Glutamatergic neuron (in vitro differentiated cells): ENCODE measurements around the gene JAKMIP2. TPM values are rescaled to one million over a fixed set of nuclear protein-coding genes. Genes with fewer than 3 reads are reported as not detected.
"Not testable (repeated sequence)": the region's sequence is repeated elsewhere in the genome, so short reads cannot be mapped to it uniquely, and the experiment has no call there.

Experiments used
- DNase-seq: peaks from one replicate; pipeline ENCODE4 v3.0.0; 2022
- H3K27ac Mint-ChIP-seq: one replicate; pipeline ENCODE4 v1.8.0; 2020; ENCODE audit warnings: mild to moderate bottlenecking, mixed read lengths, inconsistent platforms; ENCODE audit not compliant: unreplicated experiment
- H3K27me3 Mint-ChIP-seq: one replicate; pipeline ENCODE4 v1.8.0; 2020; ENCODE audit warnings: mild to moderate bottlenecking, moderate library complexity, mixed read lengths, inconsistent platforms; ENCODE audit not compliant: unreplicated experiment
- H3K36me3 Mint-ChIP-seq: one replicate; pipeline ENCODE4 v1.8.0; 2020; ENCODE audit warnings: mild to moderate bottlenecking, mixed read lengths, inconsistent platforms; ENCODE audit not compliant: unreplicated experiment
- H3K4me1 Mint-ChIP-seq: one replicate; pipeline ENCODE4 v1.8.0; 2020; ENCODE audit warnings: mild to moderate bottlenecking, low read depth, mixed read lengths, inconsistent platforms; ENCODE audit not compliant: unreplicated experiment
- H3K4me3 Mint-ChIP-seq: one replicate; pipeline ENCODE4 v1.8.0; 2020; ENCODE audit warnings: mild to moderate bottlenecking, mixed read lengths, inconsistent platforms; ENCODE audit not compliant: unreplicated experiment
- H3K9me3 Mint-ChIP-seq: one replicate; pipeline ENCODE4 v1.8.0; 2020; ENCODE audit warnings: mild to moderate bottlenecking, moderate library complexity, mixed read lengths, inconsistent platforms; ENCODE audit not compliant: unreplicated experiment
- total RNA-seq: library from RNA; stranded (reverse); fragmentation: NEBNext Ultra II Directional; extraction: Animal tissue kit (Norgen Biotek cat#: 25700); gene quantifications from one replicate; pipeline ENCODE4 v1.2.1, GENCODE V29; 2021; ENCODE audit not compliant: unreplicated experiment
- TF ChIP-seq, protein P1 (sequence below): fragments of 200-600 bp; sonication (generic); IDR thresholded peaks from one replicate; pipeline ENCODE4 v1.5.0; 2021; ENCODE audit not compliant: partially characterized antibody, unreplicated experiment

JAKMIP2 gene
- total RNA-seq, 1 donor from 2014 or later: 88.2 TPM

DNA sequence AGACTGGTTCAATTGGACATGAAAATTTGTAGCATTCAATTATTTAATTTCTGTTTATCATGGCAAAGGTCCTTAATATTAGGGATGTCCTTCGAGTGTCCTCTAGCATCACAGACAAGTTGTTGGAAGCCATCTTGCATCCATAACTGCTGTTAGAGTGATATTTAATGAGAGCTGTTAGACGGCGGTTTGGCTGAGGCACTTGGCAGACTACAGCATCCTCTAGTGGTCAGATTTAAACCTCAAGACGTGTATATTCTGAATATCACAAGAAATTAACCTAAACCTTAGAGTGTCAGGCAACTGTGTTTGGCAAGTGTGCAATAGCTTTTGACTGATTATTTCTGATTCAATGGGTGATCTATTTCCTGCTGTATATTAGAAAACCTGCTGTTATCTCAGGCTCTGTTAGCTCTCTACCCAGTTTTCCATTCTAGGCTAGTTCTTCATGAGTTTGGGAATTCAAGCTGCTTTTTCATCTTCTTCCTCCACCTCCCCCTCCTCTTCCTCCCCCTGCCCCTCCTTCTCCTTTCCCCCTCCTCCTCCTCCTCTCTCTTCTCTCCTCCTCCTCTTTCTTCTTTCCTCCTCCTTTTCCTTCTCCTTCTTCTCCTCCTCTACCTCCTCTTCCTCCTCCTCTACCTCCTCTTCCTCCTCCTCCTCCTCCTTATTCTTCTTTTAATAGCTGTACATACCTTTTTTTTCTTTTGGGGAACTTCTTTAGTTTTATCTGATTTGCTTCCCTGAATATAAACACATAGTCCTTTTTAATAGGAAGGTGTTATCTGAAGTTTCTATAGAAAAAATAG is 40.4 kb upstream of the JAKMIP2 start:
- TF ChIP-seq, protein P1, sequence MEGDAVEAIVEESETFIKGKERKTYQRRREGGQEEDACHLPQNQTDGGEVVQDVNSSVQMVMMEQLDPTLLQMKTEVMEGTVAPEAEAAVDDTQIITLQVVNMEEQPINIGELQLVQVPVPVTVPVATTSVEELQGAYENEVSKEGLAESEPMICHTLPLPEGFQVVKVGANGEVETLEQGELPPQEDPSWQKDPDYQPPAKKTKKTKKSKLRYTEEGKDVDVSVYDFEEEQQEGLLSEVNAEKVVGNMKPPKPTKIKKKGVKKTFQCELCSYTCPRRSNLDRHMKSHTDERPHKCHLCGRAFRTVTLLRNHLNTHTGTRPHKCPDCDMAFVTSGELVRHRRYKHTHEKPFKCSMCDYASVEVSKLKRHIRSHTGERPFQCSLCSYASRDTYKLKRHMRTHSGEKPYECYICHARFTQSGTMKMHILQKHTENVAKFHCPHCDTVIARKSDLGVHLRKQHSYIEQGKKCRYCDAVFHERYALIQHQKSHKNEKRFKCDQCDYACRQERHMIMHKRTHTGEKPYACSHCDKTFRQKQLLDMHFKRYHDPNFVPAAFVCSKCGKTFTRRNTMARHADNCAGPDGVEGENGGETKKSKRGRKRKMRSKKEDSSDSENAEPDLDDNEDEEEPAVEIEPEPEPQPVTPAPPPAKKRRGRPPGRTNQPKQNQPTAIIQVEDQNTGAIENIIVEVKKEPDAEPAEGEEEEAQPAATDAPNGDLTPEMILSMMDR: peak; percentile 77
- H3K4me3 Mint-ChIP-seq: no peak overlapping the region
- no peak overlapping the region for H3K27ac Mint-ChIP-seq
- H3K36me3 Mint-ChIP-seq: no peaks in the 10 kb centered on the region
- peak; percentile 35 for DNase-seq
- peaks cover 8% of the 10 kb centered on the region for H3K4me1 Mint-ChIP-seq
- H3K27me3 Mint-ChIP-seq: peaks cover 2% of the 10 kb centered on the region
- H3K9me3 Mint-ChIP-seq: no peaks in the 10 kb centered on the region

DNA sequence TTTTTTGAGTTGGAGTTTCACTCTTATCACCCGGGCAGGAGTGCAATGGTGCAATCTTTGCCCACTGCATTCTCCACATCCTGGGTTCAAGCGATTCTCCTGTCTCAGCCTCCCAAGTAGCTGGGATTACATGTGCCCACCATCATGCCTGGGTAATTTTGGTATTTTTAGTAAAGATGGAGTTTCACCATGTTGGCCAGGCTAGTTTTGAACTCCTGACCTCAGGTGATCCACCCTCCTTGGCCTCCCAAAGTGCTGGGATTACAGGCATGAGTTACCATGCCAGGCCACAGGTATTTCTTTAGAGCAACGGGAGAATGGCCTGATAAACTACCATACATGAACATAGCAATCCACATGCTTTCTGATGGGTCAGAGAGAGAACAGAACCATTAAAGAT is 39.7 kb upstream of the JAKMIP2 start:
- H3K4me1 Mint-ChIP-seq, DNase-seq, H3K9me3 Mint-ChIP-seq, H3K4me3 Mint-ChIP-seq, H3K27ac Mint-ChIP-seq, H3K36me3 Mint-ChIP-seq, H3K27me3 Mint-ChIP-seq: not testable (repeated sequence)

GRCh38 chr5:147821766-147822165 is 39.2 kb upstream of the JAKMIP2 start:
- Mint-ChIP-seq H3K27me3 (peaks cover 2% of the 10 kb centered on the region), H3K27ac (no peak overlapping the region), H3K4me1 (peaks cover 8% of the 10 kb centered on the region), H3K9me3 (no peaks in the 10 kb centered on the region), H3K36me3 (no peaks in the 10 kb centered on the region), H3K4me3 (no peak overlapping the region)
- TF ChIP-seq, protein P1: no peak
- DNase-seq: no peak

DNA sequence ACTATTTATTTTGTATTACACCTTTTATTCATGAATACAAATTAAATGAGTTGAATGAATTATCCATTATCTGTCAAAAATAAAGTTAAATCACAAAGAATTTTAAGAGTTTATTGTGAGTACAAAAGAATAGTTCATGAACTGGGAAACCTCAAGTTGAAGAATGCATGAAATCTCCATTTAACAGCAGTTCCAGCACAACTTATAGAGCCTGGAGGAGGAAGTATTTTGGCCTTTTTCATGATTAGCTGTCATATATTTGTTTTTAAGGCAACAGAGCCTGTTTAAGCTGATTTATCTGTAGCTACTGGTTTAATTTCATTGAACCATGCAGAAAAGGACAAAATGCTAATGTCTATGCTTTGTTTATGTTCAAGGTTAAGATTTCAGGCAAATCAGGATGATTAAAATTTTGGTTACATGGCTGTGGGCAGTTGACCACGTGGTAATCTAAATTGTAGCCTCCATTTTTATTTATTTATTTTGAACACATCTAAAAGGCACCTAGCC is 36.8 kb upstream of the JAKMIP2 start:
- no peak overlapping the region for H3K27ac Mint-ChIP-seq
- TF ChIP-seq, protein P1: no peak
- peaks cover 2% of the 10 kb centered on the region for H3K27me3 Mint-ChIP-seq

DNA sequence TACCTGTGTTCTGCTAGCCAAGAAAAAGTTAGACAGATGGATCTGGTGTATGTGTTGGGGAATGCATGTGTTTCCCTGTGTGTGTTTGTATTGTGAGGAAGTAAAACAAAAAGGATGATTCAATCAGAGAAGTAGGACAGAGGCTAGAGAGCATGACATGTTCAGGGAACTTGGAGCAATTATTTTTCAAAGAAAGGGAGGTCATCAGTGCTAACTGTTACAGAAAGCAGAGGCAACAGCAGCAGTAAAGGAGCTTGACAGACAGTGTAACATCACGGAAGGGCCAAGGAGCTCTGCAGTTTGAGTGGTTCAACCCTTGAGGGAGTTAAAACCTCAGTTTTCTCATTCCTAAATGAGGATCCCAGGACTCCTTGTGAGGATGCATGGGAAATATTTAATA is 35.8 kb upstream of the JAKMIP2 start:
- TF ChIP-seq, protein P1: no peak
- Mint-ChIP-seq H3K36me3 (no peaks in the 10 kb centered on the region), H3K4me1 (peaks cover 3% of the 10 kb centered on the region), H3K27me3 (peaks cover 2% of the 10 kb centered on the region), H3K27ac (no peak overlapping the region), H3K4me3 (no peak overlapping the region), H3K9me3 (no peaks in the 10 kb centered on the region)
- no peak for DNase-seq

More for the DNA sequence above, 36.8 kb upstream of the JAKMIP2 start:
- no peak for DNase-seq
- no peaks in the 10 kb centered on the region for H3K36me3 Mint-ChIP-seq
- no peak overlapping the region for H3K4me3 Mint-ChIP-seq
- peaks cover 3% of the 10 kb centered on the region for H3K4me1 Mint-ChIP-seq
- H3K9me3 Mint-ChIP-seq: no peaks in the 10 kb centered on the region
